GM19023 (cell line): Measurements from ENCODE around the gene PADI2.

Experiments used
- ATAC-seq: cut with Tn5 transposase; IDR thresholded peaks from one replicate; pipeline ENCODE4 v1.9.1; 2021; ENCODE audit warnings: mild to moderate bottlenecking, moderate library complexity; ENCODE audit not compliant: unreplicated experiment

Gene PADI2

DNA sequence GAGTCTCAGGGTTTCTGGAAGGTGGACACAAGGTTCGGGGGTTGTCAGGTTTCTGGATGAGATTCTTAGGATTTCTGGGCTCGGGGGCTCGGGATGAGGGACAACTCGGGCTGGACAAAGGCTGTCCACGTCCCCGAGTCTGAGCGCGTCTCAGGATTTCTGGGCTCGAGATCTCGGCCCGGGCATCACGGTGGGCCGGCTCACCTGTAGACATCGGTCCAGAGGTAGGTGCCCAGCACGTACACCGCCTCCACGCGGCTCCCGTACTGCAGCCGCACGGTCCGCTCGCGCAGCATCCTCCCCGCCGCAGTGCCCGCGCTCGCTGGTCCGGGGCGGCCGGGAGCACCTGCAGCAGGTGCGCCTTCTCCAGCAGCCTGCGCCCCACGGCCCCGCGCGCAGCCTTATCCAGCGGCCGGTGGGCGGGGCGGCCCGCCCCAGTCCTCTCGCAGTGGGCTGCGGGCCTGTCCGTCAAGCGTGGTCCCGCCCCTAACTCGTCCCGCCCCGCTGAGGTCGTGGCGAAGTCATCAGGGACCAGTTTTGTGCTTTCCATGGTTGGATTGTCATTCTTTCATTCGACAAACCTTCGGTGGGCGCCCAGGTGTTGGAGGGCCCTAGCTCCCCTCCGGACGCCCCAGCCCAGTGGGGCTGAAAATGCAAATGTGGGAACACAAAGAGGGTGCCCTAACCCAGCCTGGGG lies at the start of gene PADI2:
PADI2 (minus strand) TSS at position 376 of the 697 bp plus-strand sequence; CDS start at position 296, 80 bp downstream.
- peak; percentile 66 for ATAC-seq

DNA sequence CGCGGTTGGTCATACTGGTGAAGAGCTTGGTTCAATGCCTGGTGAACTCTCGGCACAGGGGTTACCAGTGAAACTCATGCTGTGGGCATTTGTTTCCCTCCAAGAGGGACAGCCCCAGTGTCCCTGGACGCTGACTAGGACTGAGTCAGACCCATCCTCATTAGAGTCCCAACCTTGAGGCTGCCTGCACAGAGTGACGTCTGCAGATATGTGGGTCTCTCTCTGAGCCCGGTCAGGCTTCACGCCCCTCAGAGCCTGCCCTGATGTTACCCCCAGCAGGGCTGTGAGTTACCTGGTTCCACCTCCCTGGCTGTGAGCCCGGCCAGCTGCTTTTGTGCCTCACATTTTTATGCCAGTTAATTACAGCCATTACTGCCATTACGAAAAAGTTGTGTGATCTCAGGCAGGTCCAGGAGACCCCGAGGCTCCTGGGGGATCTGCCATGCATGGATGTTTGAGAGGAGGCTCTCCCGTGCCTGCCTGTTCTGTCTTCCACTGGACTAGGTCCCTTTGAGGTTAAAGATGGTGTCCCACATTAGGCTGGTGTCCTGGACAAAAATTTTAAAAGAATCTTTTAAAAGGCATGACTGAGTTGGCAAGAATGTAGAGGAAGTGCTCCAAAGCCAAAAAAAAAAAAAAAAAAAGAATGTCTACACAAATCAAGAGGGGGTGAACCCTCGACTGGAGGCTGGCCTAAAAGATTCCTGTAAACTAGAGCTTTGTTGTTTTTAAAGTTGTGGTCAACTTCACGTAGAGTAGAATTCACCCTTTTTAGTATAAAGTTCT lies 49.0 kb upstream of the PADI2 start:
- no peak for ATAC-seq

DNA sequence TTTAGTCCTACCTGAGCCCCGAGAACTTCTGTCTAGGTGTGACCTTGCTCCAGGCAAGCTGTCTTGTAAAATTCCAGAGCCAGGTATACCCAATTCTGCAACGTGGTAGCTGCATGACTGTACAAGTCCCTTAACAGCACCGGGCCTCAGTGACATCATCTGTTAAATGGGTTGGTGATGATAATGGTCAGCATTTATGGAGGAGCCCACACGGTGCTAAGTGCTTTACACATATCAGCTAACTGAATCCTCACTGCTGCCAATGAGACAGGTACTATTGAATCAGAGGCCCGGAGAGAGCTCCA lies 48.5 kb upstream of the PADI2 start:
- ATAC-seq = no peak

DNA sequence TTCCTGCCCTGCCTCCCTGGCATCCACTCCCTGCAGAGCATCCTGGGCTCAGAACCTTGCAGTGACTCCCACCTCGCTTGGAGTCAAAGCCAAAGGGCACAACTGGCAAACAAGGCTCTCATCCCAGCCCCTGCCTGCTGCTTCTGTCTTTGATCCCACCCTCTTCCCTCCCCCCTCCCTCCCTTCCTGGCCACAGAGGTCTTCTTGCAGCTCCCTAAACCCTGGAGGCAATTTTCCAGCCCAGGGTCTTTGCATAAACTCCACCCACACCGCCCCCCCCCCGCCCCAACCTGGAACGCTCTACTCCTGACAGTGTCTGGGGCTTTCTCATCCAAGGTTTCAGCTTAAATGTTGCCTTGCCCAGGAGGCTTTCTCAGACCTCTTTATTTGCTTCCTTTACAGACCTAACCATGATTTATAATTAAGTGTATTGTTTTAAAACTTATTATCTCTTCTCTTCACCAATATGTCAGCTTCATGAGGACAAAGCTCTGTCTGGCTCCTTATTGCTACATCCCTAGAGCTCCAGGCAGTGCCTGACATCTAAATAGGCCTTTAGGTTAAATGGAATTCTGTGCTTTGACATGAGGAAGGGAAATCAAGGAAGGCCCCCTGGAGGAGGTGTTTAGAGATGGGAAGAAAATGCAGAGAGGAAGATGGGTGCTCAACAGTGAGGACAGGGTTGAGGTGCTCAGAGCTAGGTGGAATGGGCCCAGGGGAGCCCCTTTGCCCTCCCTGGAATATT lies 48.0 kb upstream of the PADI2 start:
- no peak for ATAC-seq

DNA sequence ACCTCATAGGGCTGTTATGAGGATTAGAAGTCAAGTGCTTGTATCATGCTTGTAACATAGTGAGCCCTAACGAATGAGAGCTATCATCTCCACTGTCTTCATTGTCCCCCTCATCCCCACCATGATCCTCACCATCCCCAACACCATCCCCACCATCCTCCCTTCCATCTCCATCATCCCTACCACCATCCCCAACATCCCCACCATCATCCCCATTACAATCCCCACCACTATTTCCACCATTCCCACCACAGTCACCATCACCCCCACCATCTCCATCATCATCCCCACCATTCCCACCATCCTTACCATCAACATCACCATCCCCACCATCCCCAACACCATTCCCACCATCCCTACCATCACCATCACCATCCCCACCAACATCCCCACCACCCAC lies 46.6 kb upstream of the PADI2 start:
- no peak for ATAC-seq

DNA sequence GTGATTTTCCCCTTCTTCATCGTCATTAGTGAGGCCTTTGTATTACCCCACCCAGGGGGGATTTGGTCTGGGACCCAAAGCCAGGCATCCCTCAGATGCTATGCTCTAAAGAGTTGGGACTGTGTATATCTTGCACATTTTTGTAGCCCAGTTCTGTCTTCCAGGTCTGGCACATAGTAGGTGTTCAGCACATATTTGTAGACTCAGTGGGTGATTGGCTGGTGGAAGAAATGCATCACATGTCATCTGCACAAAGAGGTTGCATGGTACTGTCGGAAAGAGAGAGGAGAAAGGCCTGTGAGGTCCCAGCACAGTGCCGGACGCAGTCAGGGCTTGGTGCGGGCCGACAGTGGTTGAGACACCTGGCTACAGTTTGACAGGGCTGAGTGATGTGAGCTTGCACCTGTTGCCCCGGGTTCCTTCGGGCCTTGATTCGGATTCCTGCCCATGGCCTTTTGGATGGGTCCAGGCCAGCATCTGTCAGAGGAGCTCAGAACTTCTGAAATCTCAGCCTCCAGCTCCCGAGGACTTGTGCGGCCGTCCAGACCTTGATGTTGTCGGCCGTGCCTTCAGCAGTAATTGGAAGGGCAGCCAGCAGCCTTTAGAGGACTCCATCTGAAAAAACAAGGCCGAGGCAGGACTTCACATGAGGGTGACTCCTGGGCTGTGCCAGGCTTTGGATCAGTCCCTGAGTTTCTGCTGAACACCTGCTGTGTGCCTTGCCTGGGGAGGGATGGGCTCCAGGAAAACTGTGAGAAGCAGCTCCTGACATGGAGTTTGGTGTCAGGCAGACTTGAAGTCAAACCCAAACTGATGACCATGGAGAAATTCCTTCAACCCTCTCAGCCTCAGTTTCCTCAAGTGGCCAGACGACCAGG lies 44.8 kb upstream of the PADI2 start:
- ATAC-seq = no peak

DNA sequence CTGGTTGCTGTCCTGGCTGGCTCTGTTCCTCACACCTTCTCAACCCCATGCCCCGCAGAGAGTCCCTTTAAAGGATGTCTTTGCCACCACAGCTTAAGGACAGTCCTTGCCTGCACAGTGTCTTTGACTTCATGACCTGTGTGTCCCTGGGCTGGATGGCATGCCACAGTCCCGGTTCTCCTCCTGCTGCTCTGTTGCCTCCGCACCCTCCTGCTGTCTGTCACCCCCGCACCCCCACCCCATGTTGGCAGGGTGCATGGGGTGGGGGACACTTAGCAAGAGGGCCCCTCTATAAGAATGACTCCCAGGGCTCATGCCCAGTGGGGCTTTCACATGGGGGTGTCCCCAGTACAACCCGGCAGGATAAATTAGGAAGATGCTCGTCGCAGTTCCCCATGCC lies 44.1 kb upstream of the PADI2 start:
- no peak for ATAC-seq

DNA sequence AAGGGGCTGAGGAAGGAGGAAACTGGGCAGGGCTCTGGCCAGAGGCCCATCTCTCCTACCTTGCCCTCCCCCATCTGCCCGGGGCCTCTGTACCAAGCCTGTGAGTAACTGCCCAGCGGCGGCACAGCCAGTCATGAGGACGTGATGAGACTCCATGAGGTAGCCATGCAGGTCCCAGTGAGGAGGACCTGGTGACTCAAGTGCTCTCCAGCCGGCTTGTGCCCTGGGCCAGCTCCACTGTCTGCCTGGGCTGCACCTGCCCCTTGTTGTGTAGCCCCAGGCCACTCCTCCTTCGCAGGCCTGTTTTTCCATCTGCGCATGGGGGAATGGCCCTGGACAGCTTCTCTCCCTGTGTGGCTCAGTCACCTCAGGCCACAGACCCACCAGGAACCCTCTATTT lies 43.7 kb upstream of the PADI2 start:
- ATAC-seq = no peak

DNA sequence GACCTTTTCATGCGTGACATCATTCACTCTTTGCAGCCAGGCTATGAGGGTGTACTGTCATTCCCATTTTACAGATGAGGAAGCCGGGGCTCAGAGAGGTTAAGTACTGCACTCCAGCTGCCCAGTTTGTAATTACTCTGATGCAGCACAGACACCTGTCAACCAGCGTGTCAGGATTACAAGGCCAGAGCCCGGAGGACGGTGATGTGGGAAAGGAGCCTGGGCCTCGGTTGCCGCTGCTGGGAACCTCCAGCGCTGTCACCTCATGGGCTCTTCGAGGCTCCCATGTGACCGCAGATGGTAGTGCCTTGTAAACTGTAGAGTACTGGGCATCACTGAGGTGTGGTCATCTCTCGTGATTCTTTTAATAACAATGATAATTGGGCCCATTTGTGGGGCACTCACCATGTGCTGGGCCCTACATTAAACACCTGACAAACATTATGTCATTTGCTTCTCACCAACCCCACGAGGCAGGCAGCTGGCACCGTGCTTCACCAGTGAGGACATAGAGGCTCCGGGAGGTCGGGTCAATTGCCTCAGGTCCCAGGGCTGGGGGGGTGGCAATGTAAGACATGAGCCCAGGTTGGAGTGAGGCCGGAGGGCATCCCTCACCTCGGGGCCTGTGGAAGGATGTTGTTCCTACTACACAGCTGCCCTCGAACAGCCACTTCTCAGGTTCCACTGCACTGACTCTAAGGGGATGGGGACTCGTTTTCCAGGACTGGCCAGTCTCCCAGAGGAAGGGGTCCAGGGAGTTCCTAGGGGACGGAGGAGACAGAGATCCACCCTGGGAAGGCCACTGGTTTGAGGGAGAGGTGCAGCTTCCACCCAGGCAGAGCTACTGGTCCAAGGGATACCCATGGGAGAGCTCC lies 42.9 kb upstream of the PADI2 start:
- no peak for ATAC-seq

DNA sequence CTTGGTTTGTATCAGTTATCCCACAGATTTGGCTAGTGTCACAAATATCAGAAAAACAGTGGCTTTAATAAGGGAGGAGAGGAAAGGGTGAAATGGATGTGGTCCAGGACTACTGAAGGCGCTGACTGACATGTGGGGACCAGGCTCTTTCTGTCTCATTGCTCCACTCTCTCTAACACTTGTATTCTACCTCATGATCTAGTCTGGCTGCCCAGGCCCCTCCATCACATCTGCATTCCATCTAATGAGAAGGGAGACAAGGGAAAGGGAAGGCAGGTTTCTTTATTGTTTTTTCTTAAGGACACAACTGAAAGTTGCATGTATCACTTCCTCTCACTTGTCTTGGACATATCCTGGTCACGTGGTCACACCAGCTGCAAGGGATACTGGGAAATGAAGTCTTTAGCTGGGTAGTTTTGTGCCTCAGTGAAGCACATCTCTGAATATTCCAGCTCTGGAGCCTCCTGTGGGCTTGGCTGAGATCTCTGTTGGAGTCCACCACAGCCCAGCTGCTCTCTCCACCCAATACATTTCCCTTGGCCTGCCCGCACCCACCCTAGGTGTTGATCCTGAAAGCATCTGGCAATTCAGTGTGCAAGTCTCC lies 42.0 kb upstream of the PADI2 start:
- ATAC-seq = no peak

DNA sequence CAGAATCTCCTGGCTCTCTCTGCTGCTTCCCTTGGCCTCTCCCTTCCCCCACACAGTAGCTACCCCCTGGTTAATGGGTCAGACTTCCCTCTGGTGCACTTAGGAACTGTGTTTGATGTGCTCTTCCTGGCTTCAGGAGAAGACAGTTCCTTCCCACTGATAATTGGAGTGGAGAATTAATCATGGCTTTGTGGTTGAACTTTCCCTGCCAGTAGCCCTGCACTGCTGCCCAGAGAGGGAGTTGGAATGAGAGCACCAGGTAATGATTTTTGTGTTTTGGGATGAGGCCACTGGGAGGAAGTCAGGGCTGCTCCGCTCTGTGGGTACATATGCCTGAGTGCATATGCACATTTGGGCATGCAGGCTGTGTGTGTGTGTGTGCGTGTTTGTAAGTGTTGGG lies 39.7 kb upstream of the PADI2 start:
- no peak for ATAC-seq

DNA sequence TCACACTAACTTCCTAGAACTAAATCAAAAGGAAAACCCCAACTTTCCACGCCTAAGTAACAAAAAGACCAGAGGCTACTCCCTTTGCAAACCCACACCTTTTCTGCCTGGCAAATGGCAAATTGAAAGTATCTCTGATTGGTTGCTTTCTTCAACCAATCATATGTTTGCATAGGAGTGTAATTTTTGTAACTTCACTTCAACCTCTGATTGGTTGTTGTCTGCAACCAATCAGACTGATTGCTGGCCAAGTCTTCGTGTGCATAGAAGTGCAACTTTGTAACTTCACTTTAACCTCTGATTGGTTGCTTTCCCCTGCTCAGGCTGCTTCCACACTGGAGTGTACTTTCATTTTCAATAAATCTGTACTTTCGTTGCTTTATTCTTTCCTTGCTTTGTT lies 36.9 kb upstream of the PADI2 start:
- ATAC-seq = no peak

DNA sequence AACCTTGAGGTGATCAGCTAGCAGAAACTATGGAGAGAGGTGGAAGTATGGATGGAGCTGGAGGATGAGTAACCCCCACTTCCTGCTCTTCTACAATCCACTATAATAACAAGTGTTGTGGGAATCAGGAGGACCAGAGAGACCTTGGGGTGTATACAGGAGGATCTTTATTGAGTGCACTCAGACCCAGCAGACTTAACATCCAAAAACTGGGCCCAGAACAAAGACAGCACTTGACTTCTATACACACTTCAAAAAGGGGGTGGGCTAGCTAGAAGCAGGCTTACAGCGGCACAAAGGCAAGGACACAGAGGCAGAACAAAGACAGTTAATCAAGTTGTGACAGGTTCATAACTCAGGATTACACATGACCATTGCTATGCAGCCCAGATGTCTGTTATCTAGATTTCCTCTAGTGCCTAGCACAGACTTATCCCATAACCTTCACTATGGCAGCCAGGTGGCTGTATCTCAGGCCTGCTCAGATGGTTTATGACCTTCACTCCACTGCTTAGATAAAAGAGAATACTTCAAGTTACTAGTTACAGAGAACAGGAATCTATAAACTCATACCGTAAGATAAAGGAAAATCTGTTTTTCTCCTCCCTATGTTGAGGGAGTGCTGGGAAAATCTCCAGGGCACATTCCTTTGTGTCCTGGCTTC lies 36.1 kb upstream of the PADI2 start:
- ATAC-seq = no peak

DNA sequence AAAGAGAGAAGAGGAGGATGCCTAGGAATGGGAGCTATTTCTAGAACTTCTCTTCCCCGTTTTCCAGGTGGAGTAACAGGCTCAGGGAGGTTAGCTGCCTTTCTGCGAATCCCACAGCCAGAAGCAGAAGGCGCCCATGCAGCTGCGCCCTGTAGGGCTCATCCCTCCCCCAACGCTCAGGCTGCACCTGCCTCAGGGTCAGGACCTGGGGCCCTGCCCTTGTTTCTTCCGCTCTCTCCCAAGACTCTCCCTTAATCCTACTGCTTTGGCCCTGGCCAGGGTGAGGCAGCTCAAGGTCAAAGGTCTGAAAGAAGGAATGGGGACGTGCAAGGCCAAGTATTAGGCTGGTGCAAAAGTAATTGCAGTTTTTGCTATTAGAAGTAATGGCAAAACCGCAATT lies 30.5 kb upstream of the PADI2 start:
- no peak for ATAC-seq

DNA sequence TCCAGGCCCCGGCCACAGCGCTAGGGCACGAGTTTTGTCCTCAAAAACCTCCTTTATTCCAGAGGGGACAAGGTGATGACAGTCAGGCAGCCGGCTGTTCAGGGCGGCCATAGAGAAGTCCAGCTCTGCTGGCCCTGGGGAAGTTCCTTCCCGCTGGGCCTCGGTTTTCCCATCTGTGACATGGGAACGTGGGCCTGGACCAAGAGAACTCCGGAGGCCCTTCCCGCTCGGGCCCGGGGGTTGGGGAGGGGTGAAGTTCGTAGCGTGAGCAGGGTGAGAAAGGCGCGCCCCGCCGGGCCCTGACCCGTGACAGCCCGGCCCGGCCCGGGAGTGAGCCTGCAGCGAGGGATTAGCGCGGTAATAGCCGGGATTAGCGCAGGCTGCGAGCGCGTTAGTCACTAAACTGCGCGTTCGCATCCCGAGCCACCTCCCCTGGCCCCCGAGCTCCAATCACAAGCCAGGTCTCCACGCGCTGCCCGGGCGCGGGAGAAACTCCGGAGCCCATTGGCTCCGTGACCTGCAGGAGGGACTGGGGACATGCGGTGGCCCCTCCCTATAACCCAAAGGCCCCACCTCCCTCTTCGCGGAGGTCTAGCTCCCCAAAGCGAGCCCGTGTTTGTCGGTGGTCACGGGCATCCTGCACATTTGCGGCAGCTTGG lies 29.8 kb upstream of the PADI2 start:
- no peak for ATAC-seq

DNA sequence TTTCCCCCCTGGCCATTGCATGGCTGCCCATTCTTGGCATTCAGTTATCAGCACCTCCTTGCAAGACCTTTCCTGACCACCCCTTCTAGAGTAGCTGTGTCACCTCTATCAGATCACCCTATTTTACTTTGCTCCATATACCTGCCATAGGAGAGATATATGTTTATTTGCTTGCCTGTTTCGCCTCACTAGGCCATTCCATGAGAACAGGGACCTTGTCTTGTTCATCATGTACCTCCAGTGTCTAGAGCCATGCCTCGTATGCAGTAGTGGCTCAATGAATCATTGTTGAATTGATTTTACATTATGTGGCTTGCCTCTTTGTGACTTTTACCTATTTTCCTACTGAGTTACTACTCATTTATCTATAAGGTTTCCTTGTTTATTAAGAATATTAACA lies 26.4 kb upstream of the PADI2 start:
- no peak for ATAC-seq

DNA sequence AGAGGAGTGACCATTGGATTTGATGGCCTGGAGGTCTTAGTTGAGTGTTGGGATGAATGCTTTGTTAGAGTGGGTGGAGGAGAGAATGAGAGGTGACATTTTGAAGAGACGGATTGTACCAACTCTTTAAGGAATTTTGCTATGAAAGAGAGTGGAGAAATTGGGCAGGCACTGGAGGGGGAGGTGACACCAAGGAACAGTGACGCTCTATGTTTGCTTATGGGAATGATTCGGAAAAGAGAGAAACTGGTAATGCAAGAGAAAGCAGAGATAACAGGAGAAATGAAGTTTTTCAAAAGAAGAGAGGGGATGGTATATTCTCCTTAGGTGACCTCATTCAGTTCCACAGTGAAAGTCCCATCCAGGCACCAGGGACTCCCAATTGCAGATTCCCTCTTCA lies 24.5 kb upstream of the PADI2 start:
- ATAC-seq = no peak

DNA sequence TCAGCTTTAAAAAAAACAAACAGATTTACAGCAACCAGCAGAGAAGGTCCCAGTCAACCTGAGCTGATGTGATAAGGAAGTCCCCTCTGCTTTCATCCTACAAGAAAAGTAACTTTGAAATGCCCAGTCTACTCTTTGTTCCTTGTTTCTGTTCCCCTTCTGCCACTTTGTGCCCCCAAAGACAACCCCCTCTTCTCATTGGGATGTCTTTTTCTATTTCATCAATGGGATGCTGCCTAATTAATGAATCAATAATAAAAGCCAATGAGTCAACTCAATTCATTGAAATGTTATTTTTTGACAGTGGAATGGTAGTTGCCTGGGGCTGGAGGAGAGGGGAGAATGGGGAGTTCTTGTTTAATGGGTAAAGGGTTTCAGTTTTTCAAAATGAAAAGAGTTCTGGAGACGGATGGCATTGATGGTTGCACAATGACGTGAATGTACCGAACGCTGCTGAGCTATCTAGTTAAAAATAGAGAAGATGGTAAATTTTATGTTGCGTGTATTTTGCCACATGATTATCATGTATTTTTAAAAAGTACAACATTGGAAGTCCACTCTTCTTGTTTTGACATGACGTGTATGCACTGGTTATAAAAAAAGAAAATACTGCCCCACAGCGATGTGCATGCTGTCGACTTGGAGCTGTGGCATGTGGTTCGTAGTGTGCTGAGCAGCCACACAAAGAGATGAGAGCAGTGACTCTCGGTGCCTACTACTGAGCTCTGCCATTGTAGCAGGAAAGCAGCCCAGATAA lies 22.4 kb upstream of the PADI2 start:
- no peak for ATAC-seq
